ENCODE data around the gene CHD5. TPM values are rescaled to one million over a fixed set of nuclear protein-coding genes. Genes with fewer than 3 reads are reported as not detected.

The CHD5 gene
- total and polyA plus RNA-seq, 2 of the 13 experiments (the other 11 are each of a cell fraction or from before 2014, with no cell fraction given), result 0.02 to 0.21 TPM

GRCh38 chr1:6106977-6107376 is 73.1 kb downstream of the CHD5 start:
- BruUV-seq (replicated peaks), result no TSS peak
- Histone ChIP-seq H3K4me2 (ENCODE audit: low read depth, low read length) (no peak overlapping the region), H4K20me1 (ENCODE audit: insufficient read depth, low read length) (0 out of 2 replicates have a peak, but pooled peaks cover 2% of the 10 kb centered on the region), H3K36me3 (replicated peaks in 1 of 2; ENCODE audit: control insufficient read depth in 1 of 2, insufficient read depth in 2 of 2, low read length in 2 of 2) (no peaks in the 10 kb centered on the region), H2AFZ (ENCODE audit: low read length) (no peak overlapping the region), H3K27ac (ENCODE audit: extremely low read length, insufficient read depth, low read length) (no peak overlapping the region), H3K9me3 (ENCODE audit: low read length) (no peaks in the 10 kb centered on the region), H3K4me1 (ENCODE audit: insufficient read depth, low read length) (no peaks in the 10 kb centered on the region), H3K79me2 (ENCODE audit: insufficient read depth, low read length) (no peaks in the 10 kb centered on the region), H3K4me3 (replicated peaks in 1 of 3; ENCODE audit: insufficient read depth in 1 of 3, low read depth in 2 of 3, low read length in 3 of 3) (no peak overlapping the region), H3K27me3 (ENCODE audit: control insufficient read depth in 1 of 2, insufficient read depth in 2 of 2, low read length in 2 of 2) (peaks cover 9 to 51% of the 10 kb centered on the region in 2 experiments; a peak in 4 of 5 replicates), H3K9ac (ENCODE audit: insufficient read depth, low read depth, low read length) (no peak overlapping the region)
- TF ChIP-seq PCBP2 (optimal IDR thresholded peaks at IDR 0.05; ENCODE audit: low read depth, low read length, poor library complexity, severe bottlenecking), result peak; percentile 65
- no peak for TF ChIP-seq ZBTB10 (CRISPR knock-in tag; IDR thresholded peaks at IDR 0.05; ENCODE audit: borderline replicate concordance)
- intact Hi-C loops (cut with micrococcal nuclease; ENCODE audit: unreplicated experiment), result loop anchor here (10.0 kb wide), 1 partner anchor 138 kb away; the partner anchor contains the start of gene HES3
- no peak for FAIRE-seq
- whole genome bisulfite sequencing (ENCODE audit: low lambda C conversion rate), result 39% methylated on average over 6 of the region's 6 CpGs
- ChIA-PET POLR2A (no interaction called here), CTCF (ENCODE audit: low intra/inter-chr PET ratio, low total read pairs) (no interaction called here)
- in situ Hi-C loops (cut with HindIII; ENCODE audit: extremely low pct_ligation_motif_present, low pct_unique_long_range_greater_than_20kb), result no loop called here
- ATAC-seq, result no peak
- DNase-seq (ENCODE audit: low spot score), result no peak

- Histone ChIP-seq H3K79me2 (ENCODE audit: insufficient read depth, low read length) (no peaks in the 10 kb centered on the region), H2AFZ (ENCODE audit: low read length) (no peak overlapping the region), H3K27me3 (ENCODE audit: control insufficient read depth in 1 of 2, insufficient read depth in 2 of 2, low read length in 2 of 2) (peaks cover 8 to 49% of the 10 kb centered on the region in 2 experiments; a peak in 4 of 5 replicates), H3K4me2 (ENCODE audit: low read depth, low read length) (no peak overlapping the region), H3K4me3 (replicated peaks in 1 of 3; ENCODE audit: insufficient read depth in 1 of 3, low read depth in 2 of 3, low read length in 3 of 3) (no peak overlapping the region), H3K9me3 (ENCODE audit: low read length) (no peaks in the 10 kb centered on the region), H3K27ac (ENCODE audit: extremely low read length, insufficient read depth, low read length) (no peak overlapping the region), H4K20me1 (ENCODE audit: insufficient read depth, low read length) (no peaks in the 10 kb centered on the region), H3K36me3 (replicated peaks in 1 of 2; ENCODE audit: control insufficient read depth in 1 of 2, insufficient read depth in 2 of 2, low read length in 2 of 2) (no peaks in the 10 kb centered on the region), H3K4me1 (ENCODE audit: insufficient read depth, low read length) (no peaks in the 10 kb centered on the region), H3K9ac (ENCODE audit: insufficient read depth, low read depth, low read length) (no peak overlapping the region)
- ChIA-PET POLR2A (no interaction called here), CTCF (ENCODE audit: low intra/inter-chr PET ratio, low total read pairs) (interaction anchor here (2.0 kb wide), 1 partner anchor 65 kb away, joined by 5 read pairs; no protein-coding TSS in a partner anchor)
- FAIRE-seq (no peak), DNase-seq (ENCODE audit: low spot score) (no peak), ATAC-seq (no peak)
- BruUV-seq (replicated peaks), result no TSS peak
- 14% methylated on average over 2 of the region's 28 CpGs for WGBS (ENCODE audit: low lambda C conversion rate)
- in situ Hi-C loops (cut with HindIII; ENCODE audit: extremely low pct_ligation_motif_present, low pct_unique_long_range_greater_than_20kb) (no loop called here), intact Hi-C loops (cut with micrococcal nuclease; ENCODE audit: unreplicated experiment) (loop anchor here (10.0 kb wide), 1 partner anchor 138 kb away; the partner anchor contains the start of gene HES3)
- TF ChIP-seq PBX2 (CRISPR knock-in tag; IDR thresholded peaks at IDR 0.05) (no peak), ZNF614 (CRISPR knock-in tag; IDR thresholded peaks at IDR 0.05; ENCODE audit: borderline replicate concordance) (no peak), CTCF (CRISPR knock-in tag; IDR thresholded peaks at IDR 0.05) (no peak), ZNF468 (CRISPR knock-in tag; IDR thresholded peaks at IDR 0.05) (no peak), ZBTB42 (CRISPR knock-in tag; IDR thresholded peaks at IDR 0.05) (no peak), E2F1 (CRISPR knock-in tag; IDR thresholded peaks at IDR 0.05) (no peak)
Observed at GRCh38 chr1:6106321-6106731, 73.8 kb downstream of the CHD5 start.

Measured in HepG2 (cell line).